Endothelial cell of umbilical vein (primary cell): ENCODE results near the gene TM4SF20. TPM values are rescaled to one million over a fixed set of nuclear protein-coding genes. Genes with fewer than 3 reads are reported as not detected.

Source experiments
- BruUV-seq: library from RNA; stranded (reverse); fragments of 400-500 nt; replicated peaks from 2 replicates; lab custom pipeline; 2021; lab: Mats Ljungman, UMichigan
- CTCF ChIA-PET: fragments of 300-600, 350-600 bp; sonication (Branson Sonifier 250); formaldehyde crosslinking; loops from one replicate; lab custom pipeline; 2021; ENCODE audit warnings: antibody characterized with exemption, inconsistent platforms; lab: Charles Lee
- POLR2A ChIA-PET: fragments of 300-600, 350-600 bp; sonication (Branson Sonifier 250); formaldehyde crosslinking; loops from one replicate; lab custom pipeline; 2021; ENCODE audit warnings: antibody characterized with exemption, inconsistent platforms; lab: Charles Lee
- DNase-seq: peaks from one replicate; pipeline ENCODE4 v3.0.0-alpha.2; 2011; ENCODE audit warnings: low read depth, low spot score
- FAIRE-seq: peaks from 2 replicates; lab custom pipeline; 2011; peaks lifted over from hg19 to GRCh38; lab: Jason Lieb, UNC
- H2AFZ ChIP-seq: 2 replicates; pipeline ENCODE4 v1.6.0; 2012; ENCODE audit warnings: low read depth, low read length, control low read depth, inconsistent platforms
- H3K27ac ChIP-seq: 2 replicates; pipeline ENCODE4 v1.5.1; 2011; ENCODE audit warnings: low read depth, mild to moderate bottlenecking, control low read depth, low read length, moderate library complexity; ENCODE audit not compliant: insufficient read depth
- H3K27me3 ChIP-seq, 2 experiments: 2 replicates each; pipeline versions ENCODE4 v1.6.0 to v1.6.1; 2011; ENCODE audit warnings: low read length in 2 of 2, mixed read lengths in 1 of 2; ENCODE audit not compliant: control insufficient read depth in 2 of 2, insufficient read depth in 2 of 2
- H3K36me3 ChIP-seq, 2 experiments: 2 replicates in 1 of 2; 3 replicates in 1 of 2; pipeline ENCODE4 v1.5.1; 2011; ENCODE audit warnings: low read length in 2 of 2, mild to moderate bottlenecking in 1 of 2, moderate library complexity in 1 of 2; ENCODE audit not compliant: control insufficient read depth in 2 of 2, insufficient read depth in 2 of 2; ENCODE audit errors: extremely low read depth in 1 of 2
- H3K4me1 ChIP-seq: 3 replicates; pipeline ENCODE4 v1.5.1; 2011; ENCODE audit warnings: mild to moderate bottlenecking, low read length; ENCODE audit not compliant: control insufficient read depth, insufficient read depth; ENCODE audit errors: extremely low read depth
- H3K4me2 ChIP-seq: 2 replicates; pipeline ENCODE4 v1.6.1; 2011; ENCODE audit warnings: low read length, control low read depth, mixed read lengths; ENCODE audit not compliant: insufficient read depth
- H3K4me3 ChIP-seq, 3 experiments: fragments of 200-600 bp in 1 of 3; sonication (generic), shearing (Covaris generic) in 1 of 3; replicated peaks in 1 of 3; 2 replicates each; pipeline ENCODE4 v1.5.1; 2011 to 2016; ENCODE audit warnings: control low read depth in 3 of 3, low read length in 3 of 3, mild to moderate bottlenecking in 2 of 3, inconsistent platforms in 1 of 3, low read depth in 1 of 3, moderate library complexity in 1 of 3; ENCODE audit not compliant: insufficient read depth in 1 of 3
- H3K79me2 ChIP-seq: 2 replicates; pipeline ENCODE4 v1.6.0; 2012; ENCODE audit warnings: low read length, inconsistent platforms; ENCODE audit not compliant: control insufficient read depth, insufficient read depth
- H3K9ac ChIP-seq: replicated peaks from 2 replicates; pipeline ENCODE3; 2011; ENCODE audit warnings: low read length, control low read depth; ENCODE audit not compliant: insufficient read depth; ENCODE audit errors: extremely low read depth
- H3K9me1 ChIP-seq: replicated peaks from 3 replicates; pipeline ENCODE4 v1.6.0; 2011; ENCODE audit warnings: mild to moderate bottlenecking, low read length; ENCODE audit not compliant: control insufficient read depth, insufficient read depth; ENCODE audit errors: extremely low read depth
- H3K9me3 ChIP-seq: replicated peaks from 2 replicates; pipeline ENCODE4 v1.5.1; 2012; ENCODE audit warnings: low read length, inconsistent platforms; ENCODE audit not compliant: control insufficient read depth, insufficient read depth
- H4K20me1 ChIP-seq: replicated peaks from 2 replicates; pipeline ENCODE3; 2011; ENCODE audit warnings: mild to moderate bottlenecking, low read length; ENCODE audit not compliant: control insufficient read depth, insufficient read depth; ENCODE audit errors: extremely low read depth
- EZH2 ChIP-seq: IDR thresholded peaks from 2 replicates; pipeline ENCODE4 v1.6.1; 2012; ENCODE audit warnings: borderline replicate concordance, low read depth, mild to moderate bottlenecking, moderate library complexity, low read length, inconsistent platforms; ENCODE audit not compliant: severe bottlenecking
- FOS ChIP-seq: IDR thresholded peaks from 2 replicates; pipeline ENCODE4 v1.6.1; 2011; ENCODE audit warnings: mild to moderate bottlenecking, low read length, moderate library complexity, borderline replicate concordance; ENCODE audit not compliant: insufficient read depth
- GATA2 ChIP-seq: IDR thresholded peaks from 2 replicates; pipeline ENCODE4 v1.7.0; 2011; ENCODE audit warnings: low read depth, mild to moderate bottlenecking, moderate library complexity, mixed read lengths, low read length; ENCODE audit not compliant: insufficient read length, insufficient read depth
- JUN ChIP-seq: IDR thresholded peaks from 2 replicates; pipeline ENCODE4 v1.6.1; 2011; ENCODE audit warnings: borderline replicate concordance, low read depth; ENCODE audit not compliant: insufficient read length, insufficient read depth
- MYC ChIP-seq: IDR thresholded peaks from one replicate; pipeline ENCODE4 v1.6.1; 2011; ENCODE audit warnings: mild to moderate bottlenecking, low read depth, low read length
- POLR2A ChIP-seq: IDR thresholded peaks from 2 replicates; pipeline ENCODE4 v1.6.1; 2012; ENCODE audit warnings: low read depth, mild to moderate bottlenecking, control low read depth, low read length
- dilution Hi-C: fragments of 300-500 bp; cut with MboI; formaldehyde crosslinking; loops from one replicate; pipeline ENCODE4 v1.15.0; 2019; ENCODE audit warnings: low sequenced_read_pairs; ENCODE audit not compliant: extremely low pct_ligation_motif_present
- intact Hi-C: fragments of 100-400 bp; cut with micrococcal nuclease; formaldehyde crosslinking; loops from one replicate; pipeline ENCODE4 v1.10.0; 2022
- polyA plus RNA-seq, 4 experiments: library from polyadenylated mRNA; depleted of rRNA in 3 of 4; stranded (reverse) in 3 of 4; unstranded in 1 of 4; fragments of >200 nt; gene quantifications; 2 replicates each; pipeline versions ENCODE4 v1.2.1 to v1.2.3, GENCODE V29; 2011 to 2012; ENCODE audit warnings: missing spikeins in 1 of 4
- total RNA-seq: library from RNA; stranded (reverse); gene quantifications from 2 replicates; pipeline ENCODE4 v1.2.3, GENCODE V29; 2021
- TF ChIP-seq, protein P1 (sequence below), 2 donors: IDR thresholded peaks; 1 replicate in 1 of 2; 2 replicates in 1 of 2; pipeline ENCODE4 v1.5.1; 2011; ENCODE audit warnings: low read length in 2 of 2, mild to moderate bottlenecking in 2 of 2, moderate library complexity in 2 of 2, control low read depth in 1 of 2, inconsistent platforms in 1 of 2, low read depth in 1 of 2; ENCODE audit not compliant: insufficient read depth in 1 of 2; ENCODE audit errors: extremely low read depth in 1 of 2
- TF ChIP-seq, protein P2 (sequence below): IDR thresholded peaks from 2 replicates; pipeline ENCODE4 v1.6.1; 2011; ENCODE audit not compliant: insufficient read depth, insufficient read length

The TM4SF20 gene
- total and polyA plus RNA-seq, 2 donors (not counting 3 experiments of a cell fraction or from before 2014, with no cell fraction given) = not detected

DNA sequence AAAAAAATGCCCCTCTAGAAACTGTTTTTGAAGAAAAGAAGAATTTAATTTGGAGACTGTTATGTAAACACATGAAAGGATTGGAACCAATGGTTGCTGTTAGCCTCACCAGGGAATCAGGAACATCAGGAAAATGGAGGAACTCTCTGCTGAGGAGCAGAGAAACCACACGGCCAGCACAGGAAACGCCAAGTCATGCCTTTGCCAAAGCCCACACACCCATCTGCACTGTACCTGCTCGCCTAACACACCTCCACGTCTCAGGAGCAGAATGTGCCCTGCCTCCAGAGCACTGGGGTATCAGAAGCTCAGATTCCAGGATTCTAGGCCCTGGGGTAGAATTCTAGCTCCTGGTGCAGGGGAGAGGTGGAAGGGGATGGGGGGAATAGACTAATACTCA lies 18.5 kb upstream of the TM4SF20 start:
- TF ChIP-seq MYC (no peak), FOS (no peak)
- Histone ChIP-seq H3K27ac (no peak overlapping the region), H3K9me3 (no peaks in the 10 kb centered on the region), H2AFZ (no peak overlapping the region), H3K79me2 (no peaks in the 10 kb centered on the region), H3K9ac (no peak overlapping the region), H3K4me1 (no peaks in the 10 kb centered on the region), H3K27me3 (no peaks in the 10 kb centered on the region), H4K20me1 (no peaks in the 10 kb centered on the region), H3K36me3 (no peaks in the 10 kb centered on the region), H3K9me1 (no peaks in the 10 kb centered on the region), H3K4me2 (no peak overlapping the region), H3K4me3 (no peak overlapping the region)
- dilution Hi-C loops (no loop called here), intact Hi-C loops (no loop called here)
- FAIRE-seq (no peak), DNase-seq (no peak)
- ChIA-PET CTCF (interaction anchor here (0.7 kb wide), 1 partner anchor 256 kb away, joined by 3 read pairs; no protein-coding TSS in a partner anchor), POLR2A (no interaction called here)
- BruUV-seq = no TSS peak

DNA sequence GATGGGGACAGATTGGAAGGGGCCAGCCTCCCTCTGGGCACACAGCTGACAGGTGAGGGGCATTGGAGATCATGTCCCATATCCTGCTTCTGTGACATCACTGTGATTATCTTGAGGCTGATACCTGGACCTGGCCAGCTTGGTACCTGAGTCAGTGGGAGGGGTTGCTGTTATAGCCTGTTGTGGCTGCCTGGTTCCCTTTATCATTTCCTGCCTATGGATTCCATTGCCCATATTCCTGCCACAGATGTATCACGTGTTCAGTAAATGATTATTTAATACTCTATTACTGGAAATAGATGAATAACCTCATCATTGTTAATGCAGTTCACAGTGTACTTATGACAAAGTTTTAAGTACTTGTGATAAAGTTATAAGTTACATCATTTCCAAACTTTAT lies 16.4 kb upstream of the TM4SF20 start:
- ChIA-PET POLR2A (no interaction called here), CTCF (no interaction called here)
- no peak overlapping the region for H3K27ac ChIP-seq
- no peaks in the 10 kb centered on the region for H3K9me3 ChIP-seq
- intact Hi-C loops = no loop called here
- no peaks in the 10 kb centered on the region for H3K27me3 ChIP-seq
- no peaks in the 10 kb centered on the region for H3K4me1 ChIP-seq
- H3K9me1 ChIP-seq = no peaks in the 10 kb centered on the region
- no peak for DNase-seq
- no peak overlapping the region for H3K4me2 ChIP-seq
- H4K20me1 ChIP-seq = no peaks in the 10 kb centered on the region
- H3K9ac ChIP-seq = no peak overlapping the region
- dilution Hi-C loops = no loop called here
- no peaks in the 10 kb centered on the region for H3K79me2 ChIP-seq
- no peak overlapping the region for H3K4me3 ChIP-seq
- TF ChIP-seq POLR2A (no peak), GATA2 (no peak), FOS (no peak), EZH2 (no peak), JUN (no peak)
- TF ChIP-seq, protein P1, sequence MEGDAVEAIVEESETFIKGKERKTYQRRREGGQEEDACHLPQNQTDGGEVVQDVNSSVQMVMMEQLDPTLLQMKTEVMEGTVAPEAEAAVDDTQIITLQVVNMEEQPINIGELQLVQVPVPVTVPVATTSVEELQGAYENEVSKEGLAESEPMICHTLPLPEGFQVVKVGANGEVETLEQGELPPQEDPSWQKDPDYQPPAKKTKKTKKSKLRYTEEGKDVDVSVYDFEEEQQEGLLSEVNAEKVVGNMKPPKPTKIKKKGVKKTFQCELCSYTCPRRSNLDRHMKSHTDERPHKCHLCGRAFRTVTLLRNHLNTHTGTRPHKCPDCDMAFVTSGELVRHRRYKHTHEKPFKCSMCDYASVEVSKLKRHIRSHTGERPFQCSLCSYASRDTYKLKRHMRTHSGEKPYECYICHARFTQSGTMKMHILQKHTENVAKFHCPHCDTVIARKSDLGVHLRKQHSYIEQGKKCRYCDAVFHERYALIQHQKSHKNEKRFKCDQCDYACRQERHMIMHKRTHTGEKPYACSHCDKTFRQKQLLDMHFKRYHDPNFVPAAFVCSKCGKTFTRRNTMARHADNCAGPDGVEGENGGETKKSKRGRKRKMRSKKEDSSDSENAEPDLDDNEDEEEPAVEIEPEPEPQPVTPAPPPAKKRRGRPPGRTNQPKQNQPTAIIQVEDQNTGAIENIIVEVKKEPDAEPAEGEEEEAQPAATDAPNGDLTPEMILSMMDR (IDR thresholded peaks at IDR 0.05; ENCODE audit: extremely low read depth in 1 of 2, insufficient read depth in 1 of 2, low read depth in 1 of 2, low read length in 2 of 2) = no peak
- TF ChIP-seq, protein P2, sequence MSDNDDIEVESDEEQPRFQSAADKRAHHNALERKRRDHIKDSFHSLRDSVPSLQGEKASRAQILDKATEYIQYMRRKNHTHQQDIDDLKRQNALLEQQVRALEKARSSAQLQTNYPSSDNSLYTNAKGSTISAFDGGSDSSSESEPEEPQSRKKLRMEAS = no peak
- H2AFZ ChIP-seq = no peak overlapping the region
- no TSS peak for BruUV-seq
- no peaks in the 10 kb centered on the region for H3K36me3 ChIP-seq
- no peak for FAIRE-seq
